Activated T-cell treated with anti-CD3 and anti-CD28 coated beads, Interleukin-2, amount 50 U/mL, for 24 hours (primary cell): ENCODE measurements around the gene IGLL1.

Experiments used
- DNase-seq: peaks from one replicate; pipeline ENCODE4 v3.0.0-alpha.2; 2020
- H3K27ac Mint-ChIP-seq: 2 replicates; pipeline ENCODE4 v1.8.0; 2020; ENCODE audit warnings: mild to moderate bottlenecking, mixed read lengths
- H3K27me3 Mint-ChIP-seq: 2 replicates; pipeline ENCODE4 v1.8.0; 2020; ENCODE audit warnings: mixed read lengths
- H3K36me3 Mint-ChIP-seq: 2 replicates; pipeline ENCODE4 v1.8.0; 2020; ENCODE audit warnings: low read depth, mixed read lengths
- H3K4me1 Mint-ChIP-seq: 2 replicates; pipeline ENCODE4 v1.8.0; 2020; ENCODE audit warnings: low read depth, mixed read lengths
- H3K4me3 Mint-ChIP-seq: 2 replicates; pipeline ENCODE4 v1.8.0; 2020; ENCODE audit warnings: mild to moderate bottlenecking, moderate library complexity, mixed read lengths
- H3K9me3 Mint-ChIP-seq: 2 replicates; pipeline ENCODE4 v1.8.0; 2020; ENCODE audit warnings: mixed read lengths

The IGLL1 gene

GRCh38 chr22:23523713-23524112 is 56.4 kb downstream of the IGLL1 start:
- Mint-ChIP-seq H3K36me3 (no peaks in the 10 kb centered on the region), H3K27me3 (peaks cover 40% of the 10 kb centered on the region), H3K27ac (no peak overlapping the region), H3K4me3 (no peak overlapping the region), H3K4me1 (peaks cover 3% of the 10 kb centered on the region), H3K9me3 (no peaks in the 10 kb centered on the region)
- no peak for DNase-seq
